Memory B cell (primary cell): Measurements from ENCODE around the gene GPR156.
A peak's percentile ranks its signal among the peaks of the same experiment; 100 is the strongest.

Experiments used
- ATAC-seq: fragments of 150-1000 bp; cut with Tn5 transposase; 2 replicates; pipeline ENCODE4 v1.10.0; 2021; ENCODE audit warnings: low read depth, mild to moderate bottlenecking, moderate library complexity
- DNase-seq, 2 donors: peaks; one replicate each; pipeline ENCODE4 v3.0.0; 2022; ENCODE audit warnings: low spot score in 2 of 2
- H3K27ac Mint-ChIP-seq: one replicate; pipeline ENCODE4 v1.8.0; 2022; ENCODE audit warnings: mild to moderate bottlenecking, moderate library complexity, mixed read lengths
- H3K27me3 Mint-ChIP-seq: one replicate; pipeline ENCODE4 v1.8.0; 2022; ENCODE audit warnings: mixed read lengths
- H3K36me3 Mint-ChIP-seq: one replicate; pipeline ENCODE4 v1.8.0; 2022; ENCODE audit warnings: mild to moderate bottlenecking, mixed read lengths
- H3K4me1 Mint-ChIP-seq: one replicate; pipeline ENCODE4 v1.8.0; 2022; ENCODE audit warnings: mixed read lengths
- H3K4me3 Mint-ChIP-seq: one replicate; pipeline ENCODE4 v1.8.0; 2022; ENCODE audit warnings: mild to moderate bottlenecking, moderate library complexity, mixed read lengths
- H3K9me3 Mint-ChIP-seq: one replicate; pipeline ENCODE4 v1.8.0; 2022; ENCODE audit warnings: mixed read lengths

The GPR156 gene

DNA sequence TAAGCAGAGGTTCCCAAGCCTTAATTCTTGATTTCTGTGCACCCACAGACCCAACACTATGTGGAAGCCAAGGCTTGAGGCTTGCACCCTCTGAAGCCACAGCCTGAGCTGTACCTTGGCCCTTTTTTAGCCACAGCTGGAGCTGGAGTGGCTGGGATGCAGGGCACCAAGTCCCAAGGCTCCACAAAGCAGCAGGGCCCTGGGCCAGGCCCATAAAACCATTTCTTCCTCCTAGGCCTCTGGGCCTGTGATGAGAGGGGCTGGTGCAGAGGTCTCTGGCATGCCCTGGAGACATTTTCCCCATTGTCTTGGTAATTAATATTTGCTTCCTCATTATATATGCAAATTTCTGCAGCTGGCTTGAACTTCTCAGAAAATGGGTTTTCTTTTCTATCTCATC lies 129.9 kb downstream of the GPR156 start:
- Mint-ChIP-seq H3K4me3 (no peak overlapping the region), H3K9me3 (peaks cover 13% of the 10 kb centered on the region), H3K4me1 (no peaks in the 10 kb centered on the region), H3K27ac (no peak overlapping the region), H3K36me3 (peaks cover 11% of the 10 kb centered on the region), H3K27me3 (peaks cover 1% of the 10 kb centered on the region)
- ATAC-seq (no peak), DNase-seq (no peak)

DNA sequence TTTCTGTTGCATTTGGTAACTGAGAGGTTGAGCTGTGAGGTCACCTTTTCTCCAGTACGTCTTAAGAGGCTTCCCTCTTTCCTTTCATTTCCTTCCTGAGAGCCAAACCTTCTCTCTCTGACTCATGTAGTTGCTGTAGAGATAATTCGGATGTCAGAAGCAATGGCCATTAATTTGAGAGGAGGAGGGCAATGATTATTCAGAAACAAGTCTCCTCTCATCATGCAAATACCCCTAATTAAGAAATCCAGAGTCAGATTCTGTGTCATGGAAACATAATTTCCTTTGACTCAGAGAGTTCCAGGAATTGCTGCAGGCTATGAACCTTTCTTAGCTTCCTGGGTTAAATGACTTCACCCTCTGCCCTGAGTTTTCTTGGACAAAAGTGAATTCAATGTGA lies 131.7 kb downstream of the GPR156 start:
- no peak for DNase-seq
- Mint-ChIP-seq H3K36me3 (peaks cover 11% of the 10 kb centered on the region), H3K4me3 (no peak overlapping the region), H3K9me3 (peaks cover 13% of the 10 kb centered on the region), H3K27ac (no peak overlapping the region), H3K4me1 (no peaks in the 10 kb centered on the region), H3K27me3 (peaks cover 2% of the 10 kb centered on the region)
- ATAC-seq: no peak

DNA sequence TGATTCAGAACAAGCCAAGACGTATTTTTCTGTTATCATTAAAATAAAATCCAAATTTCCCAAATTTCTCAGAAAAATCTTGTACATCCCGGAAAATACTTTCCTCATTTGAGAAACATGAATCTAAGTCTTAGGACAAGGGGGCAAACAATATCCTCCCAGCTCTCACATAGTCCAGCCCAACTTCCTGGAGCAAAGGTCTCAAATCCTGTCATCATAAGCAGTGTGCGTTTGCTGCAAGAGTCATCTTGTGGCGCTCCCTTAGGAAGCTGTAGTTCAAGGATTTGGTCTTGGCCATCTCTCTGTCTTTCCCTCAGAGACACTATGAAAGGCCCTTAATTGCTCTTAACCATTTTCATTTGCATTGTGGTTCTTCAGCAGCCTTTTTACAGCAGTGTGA lies 133.2 kb downstream of the GPR156 start:
- H3K9me3 Mint-ChIP-seq: peaks cover 13% of the 10 kb centered on the region
- H3K27me3 Mint-ChIP-seq: peaks cover 2% of the 10 kb centered on the region
- DNase-seq: no peak
- H3K36me3 Mint-ChIP-seq: peaks cover 11% of the 10 kb centered on the region
- ATAC-seq: no peak
- H3K4me1 Mint-ChIP-seq: no peaks in the 10 kb centered on the region
- H3K4me3 Mint-ChIP-seq: no peak overlapping the region
- H3K27ac Mint-ChIP-seq: no peak overlapping the region

DNA sequence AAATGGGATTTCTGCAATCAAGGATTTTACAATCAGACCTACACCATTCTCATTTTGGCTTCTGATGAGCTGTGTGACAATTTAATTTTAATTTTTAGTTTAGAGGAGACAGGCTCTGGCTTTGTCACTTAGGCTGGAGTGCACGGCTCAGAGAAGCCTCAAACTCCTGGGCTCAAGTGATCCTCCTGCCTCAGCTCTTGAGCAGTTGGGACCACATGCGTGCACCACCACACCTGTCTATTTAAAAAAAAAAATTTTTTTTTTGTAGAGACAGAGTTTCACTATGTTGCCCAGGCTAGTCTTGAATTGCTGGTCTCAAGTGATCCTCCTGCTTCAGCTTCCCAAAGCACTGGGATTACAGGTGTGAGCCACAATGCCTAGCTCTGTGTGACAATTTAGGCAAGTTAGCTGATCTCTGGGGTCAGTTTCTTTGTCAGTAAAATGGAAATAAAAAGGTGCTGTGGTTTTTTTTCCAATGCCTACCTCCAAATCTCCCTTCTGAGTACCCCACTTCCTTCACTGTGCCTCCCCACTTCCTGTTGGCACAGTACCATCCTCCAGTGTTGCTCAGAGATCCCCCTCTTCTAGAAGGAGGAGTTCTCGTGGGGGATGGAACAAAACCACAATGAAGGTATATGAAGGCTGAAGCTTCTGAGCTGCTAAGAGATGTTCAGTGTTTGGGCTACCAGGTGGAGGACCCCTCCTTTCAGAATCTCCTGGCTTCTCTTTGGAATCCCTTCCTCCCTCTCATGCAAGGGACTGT lies 136.7 kb downstream of the GPR156 start:
- H3K4me3 Mint-ChIP-seq: no peak overlapping the region
- no peaks in the 10 kb centered on the region for H3K9me3 Mint-ChIP-seq
- ATAC-seq (no peak), DNase-seq (no peak)
- H3K36me3 Mint-ChIP-seq: no peaks in the 10 kb centered on the region
- no peaks in the 10 kb centered on the region for H3K4me1 Mint-ChIP-seq
- H3K27ac Mint-ChIP-seq: no peak overlapping the region
- peaks cover 2% of the 10 kb centered on the region for H3K27me3 Mint-ChIP-seq

DNA sequence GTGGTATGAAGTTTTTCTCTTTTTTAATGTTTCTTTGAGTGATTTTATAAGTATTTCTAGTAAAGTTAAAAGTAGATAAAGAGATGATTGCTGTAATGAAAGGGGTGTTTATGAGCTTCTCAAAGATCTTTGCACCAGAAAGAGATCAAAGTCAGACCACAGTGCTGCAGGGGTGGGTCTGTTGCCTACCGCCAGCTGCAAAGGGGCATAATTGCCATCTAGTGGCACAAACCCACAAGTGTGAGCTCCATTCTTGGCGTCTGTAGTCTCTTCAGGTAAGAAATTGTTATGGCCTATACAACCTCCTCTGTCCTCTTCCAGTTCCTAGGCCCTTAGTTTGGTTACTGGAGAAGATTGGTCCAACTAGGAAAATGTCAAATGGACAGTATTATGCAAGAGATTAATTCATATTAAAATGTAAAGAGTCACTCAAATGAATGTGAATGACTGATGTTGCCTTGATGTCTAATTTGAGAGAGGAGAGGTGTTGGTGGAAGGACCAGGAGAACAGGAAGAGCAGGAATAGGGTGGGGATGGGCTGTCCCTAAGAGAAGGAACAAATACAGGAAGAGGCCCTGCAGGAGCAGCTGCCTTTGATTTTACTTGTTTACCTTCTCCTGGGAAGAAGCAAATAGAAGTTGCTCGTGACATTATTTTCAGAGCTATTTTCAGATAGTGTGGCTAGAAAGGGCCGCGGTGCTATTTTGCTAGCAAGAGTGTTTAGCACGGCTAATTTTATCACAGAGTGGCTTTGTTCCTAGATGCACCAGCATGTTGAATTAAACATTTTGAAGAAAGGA lies 137.8 kb downstream of the GPR156 start:
- no peak overlapping the region for H3K4me3 Mint-ChIP-seq
- peak; percentile 18 to 25 for DNase-seq

DNA sequence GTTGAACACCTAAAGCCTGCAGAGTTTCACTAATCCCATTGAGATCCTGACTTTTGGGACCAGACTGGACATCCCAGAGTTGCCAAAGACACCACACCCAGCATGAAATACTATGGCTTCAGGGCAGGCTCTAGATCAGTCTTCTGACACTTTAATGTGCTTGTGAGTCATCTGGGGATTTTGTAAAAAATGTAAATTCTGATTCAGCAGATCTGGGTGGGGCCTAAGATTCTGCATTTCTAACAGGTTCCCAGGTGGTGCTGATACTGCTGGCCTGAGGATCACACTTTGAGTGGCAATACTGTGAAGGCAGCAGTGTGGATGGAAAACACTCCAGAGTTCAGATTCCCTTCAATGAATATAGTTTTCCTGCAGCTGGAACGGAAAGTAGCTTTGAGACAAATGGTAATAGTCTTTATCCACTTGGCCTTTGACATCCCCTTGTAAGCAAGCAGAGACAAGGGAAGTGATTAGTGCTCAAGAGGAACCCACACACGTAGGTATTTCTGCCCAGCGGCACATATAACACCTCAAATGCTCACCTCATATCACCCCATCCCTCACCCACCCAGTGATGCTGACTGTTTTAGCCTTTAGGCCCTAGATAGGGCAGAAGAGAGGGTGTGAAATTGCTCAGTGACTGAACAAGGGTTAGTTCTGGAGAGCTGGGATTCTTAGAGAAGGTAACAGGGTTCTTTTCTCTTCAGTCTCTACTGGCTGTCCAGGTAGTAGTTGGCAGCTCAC lies 139.3 kb downstream of the GPR156 start:
- H3K4me1 Mint-ChIP-seq: no peaks in the 10 kb centered on the region
- no peaks in the 10 kb centered on the region for H3K36me3 Mint-ChIP-seq
- ATAC-seq: no peak
- no peak overlapping the region for H3K4me3 Mint-ChIP-seq
- no peak for DNase-seq
- H3K9me3 Mint-ChIP-seq: no peaks in the 10 kb centered on the region
- no peak overlapping the region for H3K27ac Mint-ChIP-seq
- peaks cover 5% of the 10 kb centered on the region for H3K27me3 Mint-ChIP-seq

More for the DNA sequence above, 137.8 kb downstream of the GPR156 start:
- Mint-ChIP-seq H3K9me3 (no peaks in the 10 kb centered on the region), H3K4me1 (no peaks in the 10 kb centered on the region), H3K27ac (no peak overlapping the region), H3K27me3 (peaks cover 2% of the 10 kb centered on the region), H3K36me3 (no peaks in the 10 kb centered on the region)
- ATAC-seq: peak; percentile 80

DNA sequence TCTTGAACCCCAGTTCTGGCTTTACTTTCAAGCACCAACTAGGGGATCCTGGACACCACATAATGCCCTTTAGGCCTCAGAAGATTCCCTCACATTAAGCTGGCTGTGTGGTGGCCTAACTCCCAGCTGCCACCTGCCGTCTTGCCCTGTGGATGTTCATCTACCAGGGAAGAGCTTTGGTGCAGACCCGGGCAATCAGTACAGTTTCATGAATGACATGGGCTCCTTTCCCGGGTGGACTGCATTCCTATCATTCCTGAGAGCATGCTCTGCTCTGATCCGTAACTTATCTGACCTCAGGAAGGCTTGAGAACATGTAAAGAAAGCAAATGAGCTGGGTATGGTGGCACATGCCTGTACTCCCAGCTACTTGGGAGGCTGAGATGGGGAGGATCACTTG lies 140.8 kb downstream of the GPR156 start:
- Mint-ChIP-seq H3K36me3 (no peaks in the 10 kb centered on the region), H3K4me3 (no peak overlapping the region), H3K27ac (no peak overlapping the region), H3K27me3 (peaks cover 3% of the 10 kb centered on the region), H3K9me3 (no peaks in the 10 kb centered on the region), H3K4me1 (no peaks in the 10 kb centered on the region)
- no peak for ATAC-seq
- no peak for DNase-seq

DNA sequence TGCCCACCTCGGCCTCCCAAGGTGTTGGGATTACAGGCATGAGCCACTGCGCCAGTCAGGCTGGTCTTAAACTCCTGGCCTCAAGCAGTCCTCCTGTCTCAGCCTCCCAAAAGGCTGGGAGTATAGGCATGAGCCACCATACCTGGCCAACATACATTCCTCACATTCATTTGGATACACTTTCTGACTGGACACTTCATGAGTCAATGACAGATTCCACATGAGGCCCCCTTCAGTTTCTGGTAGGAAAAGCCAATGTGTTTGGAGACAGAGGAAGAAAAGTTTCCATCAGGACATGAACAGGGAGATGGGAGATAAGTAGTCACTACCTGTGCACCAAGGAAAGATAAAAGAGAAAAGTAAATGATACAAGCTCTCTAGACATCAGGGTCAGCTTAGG lies 141.3 kb downstream of the GPR156 start:
- Mint-ChIP-seq H3K27ac (no peak overlapping the region), H3K4me1 (no peaks in the 10 kb centered on the region), H3K27me3 (peaks cover 3% of the 10 kb centered on the region), H3K36me3 (no peaks in the 10 kb centered on the region), H3K9me3 (no peaks in the 10 kb centered on the region), H3K4me3 (no peak overlapping the region)
- DNase-seq (no peak), ATAC-seq (no peak)

DNA sequence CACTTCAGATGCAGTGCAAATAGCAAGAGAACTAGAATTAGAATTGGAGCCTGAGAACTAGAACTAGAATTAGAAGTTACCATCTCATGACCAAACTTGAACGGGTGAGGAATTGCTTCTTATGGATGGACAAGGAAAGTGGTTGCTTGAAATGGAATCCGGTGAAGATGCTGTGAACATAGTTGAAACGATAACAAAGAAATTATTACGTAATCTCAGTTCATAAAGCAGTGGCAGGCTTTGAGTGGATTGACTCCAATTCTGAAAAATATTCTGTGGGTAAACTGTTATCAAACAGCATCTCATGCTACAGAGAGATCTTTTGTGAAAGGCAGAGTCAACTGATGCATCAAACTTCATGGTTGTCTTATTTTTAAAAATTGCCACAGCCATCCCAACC lies 142.8 kb downstream of the GPR156 start:
- ATAC-seq: no peak
- peaks cover 3% of the 10 kb centered on the region for H3K27me3 Mint-ChIP-seq
- no peaks in the 10 kb centered on the region for H3K4me1 Mint-ChIP-seq
- DNase-seq: no peak
- H3K27ac Mint-ChIP-seq: no peak overlapping the region
- H3K9me3 Mint-ChIP-seq: no peaks in the 10 kb centered on the region
- H3K36me3 Mint-ChIP-seq: no peaks in the 10 kb centered on the region
- H3K4me3 Mint-ChIP-seq: no peak overlapping the region

DNA sequence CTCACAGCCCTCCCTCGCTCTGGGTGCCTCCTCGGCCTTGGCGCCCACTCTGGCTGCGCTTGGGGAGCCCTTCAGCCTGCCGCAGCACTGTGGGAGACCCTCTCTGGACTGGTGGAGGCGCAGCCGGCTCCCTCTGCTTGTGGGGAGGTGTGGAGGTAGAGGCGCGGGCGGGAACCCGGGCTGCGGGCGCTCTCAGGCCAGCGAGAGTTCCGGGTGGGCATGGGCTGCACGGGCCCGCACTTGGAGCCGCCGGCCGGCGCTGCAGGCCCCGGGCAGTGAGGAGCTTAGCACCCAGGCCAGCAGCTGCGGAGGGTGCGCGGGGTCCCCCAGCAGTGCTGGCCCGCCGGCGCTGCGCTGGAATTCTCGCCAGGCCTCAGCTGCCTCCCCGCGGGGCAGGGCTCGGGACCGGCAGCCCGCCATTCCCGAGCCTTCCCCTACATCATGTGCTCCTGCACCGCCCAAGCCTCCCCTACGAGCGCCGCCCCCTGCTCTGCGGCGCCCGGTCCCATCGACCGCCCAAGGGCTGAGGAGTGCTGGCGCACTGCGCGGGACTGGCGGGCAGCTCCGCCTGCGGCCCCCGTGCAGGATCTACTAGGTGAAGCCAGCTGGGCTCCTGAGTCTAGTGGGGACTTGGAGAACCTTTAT lies 144.8 kb downstream of the GPR156 start:
- Mint-ChIP-seq H3K27me3 (peaks cover 3% of the 10 kb centered on the region), H3K4me1 (no peaks in the 10 kb centered on the region), H3K36me3 (no peaks in the 10 kb centered on the region), H3K9me3 (no peaks in the 10 kb centered on the region), H3K4me3 (no peak overlapping the region), H3K27ac (no peak overlapping the region)
- no peak for ATAC-seq
- DNase-seq: no peak

DNA sequence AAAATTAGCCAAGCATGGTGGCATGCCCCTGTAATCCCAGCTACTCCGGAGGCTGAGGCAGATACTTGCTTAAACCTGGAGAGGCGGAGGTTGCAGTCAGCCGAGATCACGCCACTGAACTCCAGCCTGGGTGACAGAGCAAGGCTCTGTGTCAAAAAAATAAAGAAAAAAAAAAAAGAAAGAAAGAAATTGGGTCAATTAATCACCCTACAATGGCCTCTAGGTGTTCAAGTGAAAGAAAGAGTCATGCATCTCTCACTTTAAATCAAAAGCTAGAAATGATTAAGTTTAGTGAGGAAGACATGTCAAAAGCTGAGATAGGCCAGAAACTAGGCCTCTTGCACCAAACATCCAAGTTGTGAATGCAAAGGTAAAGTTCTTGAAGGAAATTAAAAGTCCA lies 145.9 kb downstream of the GPR156 start:
- ATAC-seq: no peak
- no peaks in the 10 kb centered on the region for H3K4me1 Mint-ChIP-seq
- H3K27ac Mint-ChIP-seq: no peak overlapping the region
- H3K9me3 Mint-ChIP-seq: no peaks in the 10 kb centered on the region
- H3K4me3 Mint-ChIP-seq: no peak overlapping the region
- no peak for DNase-seq
- peaks cover 3% of the 10 kb centered on the region for H3K27me3 Mint-ChIP-seq
- no peaks in the 10 kb centered on the region for H3K36me3 Mint-ChIP-seq

DNA sequence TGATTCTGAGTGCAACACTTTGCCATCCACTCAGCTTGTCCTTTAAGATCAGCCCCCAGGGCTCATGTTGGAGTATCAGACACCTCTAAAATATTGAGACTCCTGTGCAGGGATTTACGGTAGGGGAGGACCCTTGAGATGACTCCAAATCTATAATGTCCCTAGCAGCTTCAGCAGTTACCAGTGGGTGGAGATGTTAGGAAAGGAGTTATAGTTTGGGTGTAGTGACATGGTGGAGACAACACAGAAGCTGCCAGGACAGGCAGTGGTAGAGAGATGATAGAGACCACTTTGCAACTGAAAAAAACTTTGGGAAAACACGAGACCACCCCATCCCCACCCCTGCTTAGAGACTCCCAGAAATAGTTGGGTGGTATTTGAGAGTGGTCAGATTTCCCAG lies 147.5 kb downstream of the GPR156 start:
- H3K4me3 Mint-ChIP-seq: no peak overlapping the region
- no peaks in the 10 kb centered on the region for H3K4me1 Mint-ChIP-seq
- H3K27ac Mint-ChIP-seq: no peak overlapping the region
- H3K9me3 Mint-ChIP-seq: no peaks in the 10 kb centered on the region
- H3K27me3 Mint-ChIP-seq: peaks cover 3% of the 10 kb centered on the region
- ATAC-seq (no peak), DNase-seq (no peak)
- no peaks in the 10 kb centered on the region for H3K36me3 Mint-ChIP-seq

DNA sequence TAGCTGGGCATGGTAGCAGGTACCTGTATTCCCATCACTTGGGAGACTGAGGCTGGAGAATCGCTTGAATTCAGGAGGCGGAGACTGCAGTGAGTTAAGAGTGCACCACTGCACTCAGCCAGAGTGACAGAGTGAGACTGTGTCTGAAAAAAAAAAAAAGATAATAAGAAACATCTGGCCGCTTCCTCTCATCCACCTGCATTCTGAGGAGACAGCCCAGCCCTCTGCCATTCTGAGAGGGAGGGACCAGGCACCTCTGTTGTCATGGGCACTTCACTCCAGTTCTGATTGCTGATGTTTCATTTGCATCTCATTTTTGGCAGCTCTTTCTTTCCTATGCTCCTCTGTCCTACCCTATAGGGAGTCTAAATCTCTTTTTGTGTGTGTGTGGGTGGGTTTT lies 154.4 kb downstream of the GPR156 start:
- DNase-seq (no peak), ATAC-seq (no peak)
- Mint-ChIP-seq H3K36me3 (no peaks in the 10 kb centered on the region), H3K4me3 (no peak overlapping the region), H3K27me3 (peaks cover 6% of the 10 kb centered on the region), H3K9me3 (no peaks in the 10 kb centered on the region), H3K4me1 (no peaks in the 10 kb centered on the region), H3K27ac (no peak overlapping the region)
